Measurements from ENCODE around the gene PLXNA4. TPM values are rescaled to one million over a fixed set of nuclear protein-coding genes. Genes with fewer than 3 reads are reported as not detected.

PLXNA4 gene
- total RNA-seq, 2 experiments from 2014 or later = 0.75 to 0.85 TPM

- POLR2A ChIA-PET = interaction anchor here (1.2 to 1.7 kb wide), 2 partner anchors 12 to 13 kb away, joined by 3 to 5 read pairs; no protein-coding TSS in a partner anchor
- Mint-ChIP-seq H3K36me3 (ENCODE audit: low read depth) (no peaks in the 10 kb centered on the region), H3K4me1 (ENCODE audit: low read depth) (peaks cover 69% of the 10 kb centered on the region), H3K27me3 (no peaks in the 10 kb centered on the region), H3K27ac (no peak overlapping the region), H3K9me3 (no peaks in the 10 kb centered on the region), H3K4me3 (no peak overlapping the region)
- no peaks in the 10 kb centered on the region for H3K36me3 ChIP-seq (ENCODE audit: insufficient read depth, low read length)
- H3K4me3 ChIP-seq (ENCODE audit: low read length) = no peak overlapping the region
- CTCF ChIA-PET = no interaction called here
- no peaks in the 10 kb centered on the region for H3K9me3 ChIP-seq (ENCODE audit: control insufficient read depth in 1 of 2, insufficient read depth in 1 of 2, low read length in 2 of 2)
- no peaks in the 10 kb centered on the region for H3K27me3 ChIP-seq (ENCODE audit: control insufficient read depth in 1 of 2, insufficient read depth in 2 of 2, low read length in 2 of 2)
- TF ChIP-seq, protein P1, sequence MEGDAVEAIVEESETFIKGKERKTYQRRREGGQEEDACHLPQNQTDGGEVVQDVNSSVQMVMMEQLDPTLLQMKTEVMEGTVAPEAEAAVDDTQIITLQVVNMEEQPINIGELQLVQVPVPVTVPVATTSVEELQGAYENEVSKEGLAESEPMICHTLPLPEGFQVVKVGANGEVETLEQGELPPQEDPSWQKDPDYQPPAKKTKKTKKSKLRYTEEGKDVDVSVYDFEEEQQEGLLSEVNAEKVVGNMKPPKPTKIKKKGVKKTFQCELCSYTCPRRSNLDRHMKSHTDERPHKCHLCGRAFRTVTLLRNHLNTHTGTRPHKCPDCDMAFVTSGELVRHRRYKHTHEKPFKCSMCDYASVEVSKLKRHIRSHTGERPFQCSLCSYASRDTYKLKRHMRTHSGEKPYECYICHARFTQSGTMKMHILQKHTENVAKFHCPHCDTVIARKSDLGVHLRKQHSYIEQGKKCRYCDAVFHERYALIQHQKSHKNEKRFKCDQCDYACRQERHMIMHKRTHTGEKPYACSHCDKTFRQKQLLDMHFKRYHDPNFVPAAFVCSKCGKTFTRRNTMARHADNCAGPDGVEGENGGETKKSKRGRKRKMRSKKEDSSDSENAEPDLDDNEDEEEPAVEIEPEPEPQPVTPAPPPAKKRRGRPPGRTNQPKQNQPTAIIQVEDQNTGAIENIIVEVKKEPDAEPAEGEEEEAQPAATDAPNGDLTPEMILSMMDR (IDR thresholded peaks at IDR 0.05) = no peak
- ATAC-seq (ENCODE audit: poor library complexity) (no peak), DNase-seq (no peak)
- intact Hi-C loops (cut with DNase I, micrococcal nuclease) = no loop called here
- H3K4me1 ChIP-seq (ENCODE audit: insufficient read depth, low read length) = peaks cover 53% of the 10 kb centered on the region
- no peak overlapping the region for H3K27ac ChIP-seq (ENCODE audit: low read depth in 1 of 2, low read length in 2 of 2)
Observed at GRCh38 chr7:132438926-132439325, 137.3 kb downstream of the PLXNA4 start.

DNA sequence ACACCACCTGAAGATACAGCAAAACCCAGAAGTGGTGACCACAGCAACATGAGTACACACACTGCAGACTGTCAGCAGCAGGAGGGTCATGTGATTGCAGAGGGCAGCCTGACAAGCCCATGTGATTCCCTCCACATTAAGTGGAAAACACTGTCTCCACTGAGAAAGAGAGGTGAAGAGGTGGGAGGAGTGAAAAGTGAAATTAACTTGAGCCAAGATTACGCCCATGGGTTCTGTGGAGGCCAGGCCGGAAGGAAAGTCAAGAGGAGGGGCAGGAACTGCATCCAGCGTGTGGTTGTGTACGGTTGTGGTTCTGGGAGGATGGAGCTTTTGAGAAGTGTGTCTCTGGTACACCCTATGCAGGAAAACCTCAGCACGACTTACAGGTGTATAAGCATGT is 138.5 kb downstream of the PLXNA4 start:
- ATAC-seq (ENCODE audit: poor library complexity) (peak; percentile 75), DNase-seq (peak in 6 of 14 experiments; percentile 17 to 83 (median 46))
- TF ChIP-seq, protein P1 (IDR thresholded peaks at IDR 0.05) = no peak
- no peaks in the 10 kb centered on the region for H3K27me3 ChIP-seq (ENCODE audit: control insufficient read depth in 1 of 2, insufficient read depth in 2 of 2, low read length in 2 of 2)
- Mint-ChIP-seq H3K27me3 (no peaks in the 10 kb centered on the region), H3K4me1 (ENCODE audit: low read depth) (peaks cover 80% of the 10 kb centered on the region), H3K4me3 (peak overlapping the region; percentile 47), H3K36me3 (ENCODE audit: low read depth) (no peaks in the 10 kb centered on the region), H3K9me3 (no peaks in the 10 kb centered on the region), H3K27ac (peak overlapping the region; percentile 58)
- H3K9me3 ChIP-seq (ENCODE audit: control insufficient read depth in 1 of 2, insufficient read depth in 1 of 2, low read length in 2 of 2) = no peaks in the 10 kb centered on the region
- CTCF ChIA-PET = no interaction called here
- no peaks in the 10 kb centered on the region for H3K36me3 ChIP-seq (ENCODE audit: insufficient read depth, low read length)
- peaks cover 65% of the 10 kb centered on the region for H3K4me1 ChIP-seq (ENCODE audit: insufficient read depth, low read length)
- POLR2A ChIA-PET = interaction anchor here (1.0 to 1.7 kb wide), 4 partner anchors 11 to 48 kb away, joined by 3 to 5 read pairs (median 4); no protein-coding TSS in a partner anchor
- intact Hi-C loops (cut with DNase I, micrococcal nuclease) = no loop called here
- no peak overlapping the region for H3K27ac ChIP-seq (ENCODE audit: low read depth in 1 of 2, low read length in 2 of 2)
- H3K4me3 ChIP-seq (ENCODE audit: low read length) = no peak overlapping the region

- ChIA-PET POLR2A (no interaction called here), CTCF (no interaction called here)
- no peaks in the 10 kb centered on the region for H3K36me3 ChIP-seq (ENCODE audit: insufficient read depth, low read length)
- Mint-ChIP-seq H3K27me3 (no peaks in the 10 kb centered on the region), H3K36me3 (ENCODE audit: low read depth) (no peaks in the 10 kb centered on the region), H3K4me3 (no peak overlapping the region), H3K9me3 (peaks cover 2% of the 10 kb centered on the region), H3K27ac (peak overlapping the region; percentile 67), H3K4me1 (ENCODE audit: low read depth) (peaks cover 91% of the 10 kb centered on the region)
- no peak overlapping the region for H3K27ac ChIP-seq (ENCODE audit: low read depth in 1 of 2, low read length in 2 of 2)
- ATAC-seq (ENCODE audit: poor library complexity) (no peak), DNase-seq (no peak)
- H3K4me3 ChIP-seq (ENCODE audit: low read length) = no peak overlapping the region
- H3K9me3 ChIP-seq (ENCODE audit: control insufficient read depth in 1 of 2, insufficient read depth in 1 of 2, low read length in 2 of 2) = no peaks in the 10 kb centered on the region
- H3K4me1 ChIP-seq (ENCODE audit: insufficient read depth, low read length) = peaks cover 81% of the 10 kb centered on the region
- TF ChIP-seq, protein P1 (IDR thresholded peaks at IDR 0.05) = no peak
- intact Hi-C loops (cut with DNase I, micrococcal nuclease) = no loop called here
- no peaks in the 10 kb centered on the region for H3K27me3 ChIP-seq (ENCODE audit: control insufficient read depth in 1 of 2, insufficient read depth in 2 of 2, low read length in 2 of 2)
Observed at GRCh38 chr7:132436121-132436520, 140.1 kb downstream of the PLXNA4 start.

Data from CD4-positive, alpha-beta T cell (primary cell).